HG03460 (cell line): Measurements from ENCODE around the gene LIPN.

ENCODE experiments used
- ATAC-seq: cut with Tn5 transposase; IDR thresholded peaks from one replicate; pipeline ENCODE4 v1.9.1; 2021; ENCODE audit not compliant: unreplicated experiment

LIPN gene

DNA sequence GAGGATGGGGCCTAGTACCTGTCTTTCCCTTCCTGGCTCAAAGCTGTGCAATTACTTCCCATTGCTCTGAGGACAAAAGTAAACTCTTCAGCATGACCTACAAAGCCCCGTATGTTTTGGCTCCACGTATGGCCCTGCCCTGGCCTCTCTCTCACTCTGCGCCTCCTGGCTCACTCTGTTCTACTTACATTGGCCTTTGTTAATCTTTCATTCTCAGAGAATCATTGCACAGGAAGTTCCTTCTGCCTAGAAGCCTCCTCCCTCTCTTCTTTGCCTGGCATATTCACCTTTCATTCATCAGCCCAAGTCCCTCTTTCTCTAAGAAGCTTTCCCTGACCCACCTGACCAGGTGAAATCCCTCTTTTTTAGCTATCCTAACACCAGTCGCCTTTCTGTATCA, 66.6 kb downstream of the LIPN start:
- ATAC-seq = no peak

GRCh38 chr10:88827671-88828070, 67.9 kb downstream of the LIPN start:
- ATAC-seq = no peak

DNA sequence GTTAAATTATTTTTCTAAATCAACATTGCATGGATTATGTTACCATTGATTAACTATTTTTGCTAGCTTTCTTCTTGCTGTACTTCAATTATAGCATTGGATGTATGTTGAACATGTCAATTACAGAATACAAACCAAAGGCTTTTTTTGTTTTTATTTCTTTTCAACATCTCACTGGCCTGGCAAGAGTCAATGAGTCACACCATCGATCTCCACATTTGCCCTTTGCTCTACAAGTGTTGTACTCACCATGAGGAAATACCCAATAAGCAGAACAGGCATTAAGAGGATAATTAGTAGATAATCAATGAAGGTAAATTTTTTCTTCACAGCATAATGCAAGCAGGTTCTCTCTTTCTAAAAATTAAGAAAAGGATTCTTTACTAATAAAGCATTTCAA, 68.5 kb downstream of the LIPN start:
- ATAC-seq = no peak
